ENCODE measurements around the gene GPBAR1.

GPBAR1 gene

DNA sequence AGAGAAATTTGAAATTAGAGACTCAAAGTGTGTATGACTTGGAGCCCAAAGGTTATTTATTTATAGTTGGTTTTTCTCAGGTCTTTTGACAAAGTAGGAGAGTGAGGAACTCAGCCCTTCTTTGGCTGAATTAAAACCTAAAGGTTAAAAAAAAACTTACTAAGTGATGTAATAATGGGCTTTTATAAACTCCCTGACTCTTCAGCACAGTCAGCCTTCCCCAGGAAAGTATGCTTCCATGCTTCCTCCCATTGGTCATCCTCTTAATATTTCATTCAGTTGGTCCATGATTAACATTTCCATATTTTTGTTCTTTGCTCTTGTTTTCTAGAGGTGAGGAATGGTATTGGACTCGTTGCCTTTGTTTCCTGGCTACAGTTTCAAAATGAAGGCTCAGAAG lies 36.6 kb upstream of the GPBAR1 start:
- Histone ChIP-seq H3K36me3 (ENCODE audit: control insufficient read depth in 2 of 2, insufficient read depth in 2 of 2, low read length in 2 of 2) (peaks cover 11 to 17% of the 10 kb centered on the region in 2 donors), H3K27ac (ENCODE audit: low read length) (no peak overlapping the region), H3K4me3 (ENCODE audit: low read length in 2 of 2) (no peak overlapping the region), H3K9me3 (ENCODE audit: control insufficient read depth in 2 of 2, low read length in 2 of 2) (no peaks in the 10 kb centered on the region), H3K9ac (ENCODE audit: low read length in 2 of 2) (no peak overlapping the region), H3K4me1 (ENCODE audit: control insufficient read depth, insufficient read depth, low read length) (peaks cover 16% of the 10 kb centered on the region), H3K27me3 (ENCODE audit: control insufficient read depth in 1 of 2, insufficient read depth in 2 of 2, low read length in 2 of 2) (no peaks in the 10 kb centered on the region)

DNA sequence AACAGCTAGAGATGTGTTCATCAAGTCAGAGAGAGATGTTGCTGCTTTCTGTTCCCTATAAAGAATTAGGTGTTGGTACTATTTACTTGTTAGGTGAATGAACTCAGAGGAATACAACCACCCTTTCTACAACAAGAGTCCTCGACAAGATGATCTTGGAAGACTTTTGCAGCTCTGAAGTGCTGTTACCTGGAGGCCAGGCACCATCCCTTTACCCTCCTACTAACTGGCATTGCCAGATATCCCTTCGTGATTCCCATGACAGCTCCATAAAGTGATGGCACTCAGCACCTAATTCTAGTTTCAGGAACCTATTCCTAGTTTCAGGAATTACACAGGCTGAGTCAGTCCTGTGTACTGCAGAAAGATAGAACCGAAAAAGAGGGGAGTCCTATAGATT lies 33.9 kb upstream of the GPBAR1 start:
- Histone ChIP-seq H3K27ac (ENCODE audit: low read length) (no peak overlapping the region), H3K4me1 (ENCODE audit: control insufficient read depth, insufficient read depth, low read length) (peaks cover 5% of the 10 kb centered on the region), H3K36me3 (ENCODE audit: control insufficient read depth in 2 of 2, insufficient read depth in 2 of 2, low read length in 2 of 2) (peaks cover 24 to 31% of the 10 kb centered on the region in 2 donors)

DNA sequence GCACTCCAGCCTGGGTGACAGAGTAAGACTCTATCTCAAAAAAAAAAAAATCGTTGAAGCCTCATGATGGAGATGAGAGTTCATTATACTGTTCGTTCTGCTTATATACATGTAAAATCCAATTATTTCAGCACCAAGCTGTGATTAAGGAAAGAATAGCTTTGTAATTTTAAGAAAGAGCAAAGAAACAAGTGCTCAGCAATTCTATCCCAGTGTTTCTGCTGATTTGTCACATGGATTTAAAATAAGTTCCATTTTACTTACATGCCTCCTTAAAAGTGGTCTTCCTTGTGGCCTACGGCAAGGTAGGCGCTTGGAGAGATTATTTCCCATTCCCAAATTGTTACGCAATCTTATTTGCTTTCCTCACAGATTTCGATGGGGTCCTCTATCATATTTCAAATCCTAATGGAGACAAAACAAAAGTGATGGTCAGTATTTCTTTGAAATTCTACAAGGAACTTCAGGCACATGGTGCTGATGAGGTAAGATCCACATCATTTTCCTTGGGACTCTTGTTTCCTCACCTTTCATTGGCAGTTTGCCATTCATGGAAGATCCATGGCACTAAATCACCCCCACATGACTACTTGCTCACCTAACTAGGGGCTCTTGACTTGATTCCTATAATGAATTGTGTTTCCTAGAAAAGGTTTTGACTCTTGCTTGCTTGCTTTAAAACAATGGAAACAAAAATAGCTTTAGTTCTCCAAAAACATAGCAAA lies 32.3 kb upstream of the GPBAR1 start:
- Histone ChIP-seq H3K36me3 (ENCODE audit: control insufficient read depth in 2 of 2, insufficient read depth in 2 of 2, low read length in 2 of 2) (peaks cover 28 to 31% of the 10 kb centered on the region in 2 donors), H3K4me3 (ENCODE audit: low read length in 2 of 2) (no peak overlapping the region), H3K4me1 (ENCODE audit: control insufficient read depth, insufficient read depth, low read length) (peaks cover 5% of the 10 kb centered on the region), H3K27ac (ENCODE audit: low read length) (peak overlapping the region; percentile 13), H3K27me3 (ENCODE audit: control insufficient read depth in 1 of 2, insufficient read depth in 2 of 2, low read length in 2 of 2) (no peaks in the 10 kb centered on the region), H3K9ac (ENCODE audit: low read length in 2 of 2) (no peak overlapping the region), H3K9me3 (ENCODE audit: control insufficient read depth in 2 of 2, low read length in 2 of 2) (no peaks in the 10 kb centered on the region)

More for the DNA sequence above, 33.9 kb upstream of the GPBAR1 start:
- H3K9ac ChIP-seq (ENCODE audit: low read length in 2 of 2) = no peak overlapping the region
- H3K9me3 ChIP-seq (ENCODE audit: control insufficient read depth in 2 of 2, low read length in 2 of 2) = no peaks in the 10 kb centered on the region
- H3K4me3 ChIP-seq (ENCODE audit: low read length in 2 of 2) = no peak overlapping the region
- no peaks in the 10 kb centered on the region for H3K27me3 ChIP-seq (ENCODE audit: control insufficient read depth in 1 of 2, insufficient read depth in 2 of 2, low read length in 2 of 2)

DNA sequence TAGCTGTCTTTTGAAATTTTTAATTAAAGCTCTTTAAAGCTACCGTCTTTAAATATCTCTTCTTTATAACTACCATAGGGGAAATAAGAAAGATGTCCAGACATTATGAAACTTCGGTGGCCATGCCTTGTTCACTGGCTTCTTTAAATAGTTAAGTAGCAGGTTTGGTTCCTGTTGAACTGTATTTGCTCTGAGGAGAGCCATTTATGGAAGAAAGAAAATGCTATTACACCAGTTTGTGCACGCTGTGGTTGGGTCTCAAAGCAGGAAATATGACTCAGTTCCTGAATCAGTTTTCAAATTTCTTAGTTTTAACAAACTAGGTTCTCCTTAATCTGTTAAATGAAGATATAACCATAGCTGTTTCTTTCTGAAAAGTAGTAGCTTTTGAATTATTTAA lies 31.6 kb upstream of the GPBAR1 start:
- H3K4me3 ChIP-seq (ENCODE audit: low read length in 2 of 2) = no peak overlapping the region
- H3K27me3 ChIP-seq (ENCODE audit: control insufficient read depth in 1 of 2, insufficient read depth in 2 of 2, low read length in 2 of 2) = no peaks in the 10 kb centered on the region
- H3K9ac ChIP-seq (ENCODE audit: low read length in 2 of 2) = no peak overlapping the region
- H3K9me3 ChIP-seq (ENCODE audit: control insufficient read depth in 2 of 2, low read length in 2 of 2) = no peaks in the 10 kb centered on the region
- H3K27ac ChIP-seq (ENCODE audit: low read length) = peak overlapping the region; percentile 13
- H3K36me3 ChIP-seq (ENCODE audit: control insufficient read depth in 2 of 2, insufficient read depth in 2 of 2, low read length in 2 of 2) = peaks cover 28 to 31% of the 10 kb centered on the region in 2 donors
- peaks cover 5% of the 10 kb centered on the region for H3K4me1 ChIP-seq (ENCODE audit: control insufficient read depth, insufficient read depth, low read length)

GRCh38 chr2:218229851-218230250 lies 31.0 kb upstream of the GPBAR1 start:
- H3K27ac ChIP-seq (ENCODE audit: low read length) = no peak overlapping the region
- H3K27me3 ChIP-seq (ENCODE audit: control insufficient read depth in 1 of 2, insufficient read depth in 2 of 2, low read length in 2 of 2) = no peaks in the 10 kb centered on the region
- peaks cover 33 to 35% of the 10 kb centered on the region in 2 donors for H3K36me3 ChIP-seq (ENCODE audit: control insufficient read depth in 2 of 2, insufficient read depth in 2 of 2, low read length in 2 of 2)
- peaks cover 5% of the 10 kb centered on the region for H3K4me1 ChIP-seq (ENCODE audit: control insufficient read depth, insufficient read depth, low read length)
- no peak overlapping the region for H3K4me3 ChIP-seq (ENCODE audit: low read length in 2 of 2)
- no peak overlapping the region for H3K9ac ChIP-seq (ENCODE audit: low read length in 2 of 2)
- no peaks in the 10 kb centered on the region for H3K9me3 ChIP-seq (ENCODE audit: control insufficient read depth in 2 of 2, low read length in 2 of 2)

- Histone ChIP-seq H3K9me3 (ENCODE audit: control insufficient read depth in 2 of 2, low read length in 2 of 2) (no peaks in the 10 kb centered on the region), H3K4me3 (ENCODE audit: low read length in 2 of 2) (no peak overlapping the region), H3K4me1 (ENCODE audit: control insufficient read depth, insufficient read depth, low read length) (peaks cover 5% of the 10 kb centered on the region), H3K9ac (ENCODE audit: low read length in 2 of 2) (no peak overlapping the region), H3K27ac (ENCODE audit: low read length) (no peak overlapping the region), H3K36me3 (ENCODE audit: control insufficient read depth in 2 of 2, insufficient read depth in 2 of 2, low read length in 2 of 2) (peaks cover 43% of the 10 kb centered on the region in 2 donors), H3K27me3 (ENCODE audit: control insufficient read depth in 1 of 2, insufficient read depth in 2 of 2, low read length in 2 of 2) (no peaks in the 10 kb centered on the region)
These were observed 29.9 kb upstream of the GPBAR1 start for GRCh38 chr2:218230882-218231281.

DNA sequence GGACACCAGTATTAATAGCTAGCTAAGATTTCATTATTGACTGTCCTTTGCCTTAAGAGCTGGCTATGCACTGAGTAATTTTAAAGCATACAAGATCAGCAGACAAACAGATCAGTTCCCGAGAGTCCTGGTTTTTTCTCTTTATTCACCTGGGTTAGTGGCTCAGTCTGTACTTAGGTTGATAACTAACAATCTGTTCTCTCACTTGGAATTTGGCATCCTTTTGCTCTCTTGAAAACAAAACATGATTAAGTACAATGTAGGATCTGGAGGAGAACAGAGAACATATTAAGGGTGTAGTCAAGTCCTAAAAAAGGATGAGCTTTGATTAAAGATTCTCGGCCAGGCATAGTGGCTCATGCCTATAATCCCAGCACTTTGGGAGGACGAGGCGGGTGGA lies 27.3 kb upstream of the GPBAR1 start:
- H3K36me3 ChIP-seq (ENCODE audit: control insufficient read depth in 2 of 2, insufficient read depth in 2 of 2, low read length in 2 of 2) = peaks cover 41 to 46% of the 10 kb centered on the region in 2 donors
- H3K27ac ChIP-seq (ENCODE audit: low read length) = no peak overlapping the region
- H3K9me3 ChIP-seq (ENCODE audit: control insufficient read depth in 2 of 2, low read length in 2 of 2) = no peaks in the 10 kb centered on the region
- H3K4me3 ChIP-seq (ENCODE audit: low read length in 2 of 2) = no peak overlapping the region
- H3K27me3 ChIP-seq (ENCODE audit: control insufficient read depth in 1 of 2, insufficient read depth in 2 of 2, low read length in 2 of 2) = no peaks in the 10 kb centered on the region
- H3K4me1 ChIP-seq (ENCODE audit: control insufficient read depth, insufficient read depth, low read length) = peaks cover 5% of the 10 kb centered on the region
- no peak overlapping the region for H3K9ac ChIP-seq (ENCODE audit: low read length in 2 of 2)

DNA sequence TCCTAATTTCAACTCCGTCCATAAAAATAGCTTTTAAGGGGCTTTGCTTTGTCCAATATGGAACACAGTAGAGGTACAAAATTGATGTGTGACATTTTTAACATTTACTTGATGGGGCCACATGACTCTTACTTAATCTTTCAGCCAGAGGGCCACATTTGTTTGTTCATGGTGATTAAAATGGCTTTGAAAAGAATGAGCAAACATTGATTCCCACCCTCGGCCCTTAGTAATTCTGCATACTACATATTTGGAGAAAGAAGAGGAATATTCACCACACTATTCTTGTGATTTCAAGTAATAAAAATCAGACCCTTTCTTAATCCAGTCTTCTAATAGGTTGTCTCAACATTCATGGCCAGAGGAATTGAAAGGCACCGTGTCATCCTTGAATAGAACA lies 26.3 kb upstream of the GPBAR1 start:
- Histone ChIP-seq H3K27ac (ENCODE audit: low read length) (no peak overlapping the region), H3K27me3 (ENCODE audit: control insufficient read depth in 1 of 2, insufficient read depth in 2 of 2, low read length in 2 of 2) (no peaks in the 10 kb centered on the region), H3K36me3 (ENCODE audit: control insufficient read depth in 2 of 2, insufficient read depth in 2 of 2, low read length in 2 of 2) (peaks cover 46 to 51% of the 10 kb centered on the region in 2 donors), H3K9ac (ENCODE audit: low read length in 2 of 2) (no peak overlapping the region), H3K4me3 (ENCODE audit: low read length in 2 of 2) (no peak overlapping the region), H3K4me1 (ENCODE audit: control insufficient read depth, insufficient read depth, low read length) (peaks cover 5% of the 10 kb centered on the region), H3K9me3 (ENCODE audit: control insufficient read depth in 2 of 2, low read length in 2 of 2) (no peaks in the 10 kb centered on the region)

- Histone ChIP-seq H3K9ac (ENCODE audit: low read length in 2 of 2) (no peak overlapping the region), H3K4me1 (ENCODE audit: control insufficient read depth, insufficient read depth, low read length) (peaks cover 5% of the 10 kb centered on the region), H3K4me3 (ENCODE audit: low read length in 2 of 2) (no peak overlapping the region), H3K9me3 (ENCODE audit: control insufficient read depth in 2 of 2, low read length in 2 of 2) (no peaks in the 10 kb centered on the region), H3K27me3 (ENCODE audit: control insufficient read depth in 1 of 2, insufficient read depth in 2 of 2, low read length in 2 of 2) (no peaks in the 10 kb centered on the region), H3K27ac (ENCODE audit: low read length) (no peak overlapping the region), H3K36me3 (ENCODE audit: control insufficient read depth in 2 of 2, insufficient read depth in 2 of 2, low read length in 2 of 2) (peaks cover 51 to 54% of the 10 kb centered on the region in 2 donors)
These were observed 25.8 kb upstream of the GPBAR1 start for GRCh38 chr2:218235017-218235416.

GRCh38 chr2:218236829-218237228 lies 24.0 kb upstream of the GPBAR1 start:
- Histone ChIP-seq H3K4me1 (ENCODE audit: control insufficient read depth, insufficient read depth, low read length) (no peaks in the 10 kb centered on the region), H3K9me3 (ENCODE audit: control insufficient read depth in 2 of 2, low read length in 2 of 2) (no peaks in the 10 kb centered on the region), H3K27me3 (ENCODE audit: control insufficient read depth in 1 of 2, insufficient read depth in 2 of 2, low read length in 2 of 2) (no peaks in the 10 kb centered on the region), H3K27ac (ENCODE audit: low read length) (no peak overlapping the region), H3K4me3 (ENCODE audit: low read length in 2 of 2) (no peak overlapping the region), H3K36me3 (ENCODE audit: control insufficient read depth in 2 of 2, insufficient read depth in 2 of 2, low read length in 2 of 2) (peaks cover 41 to 48% of the 10 kb centered on the region in 2 donors), H3K9ac (ENCODE audit: low read length in 2 of 2) (no peak overlapping the region)

DNA sequence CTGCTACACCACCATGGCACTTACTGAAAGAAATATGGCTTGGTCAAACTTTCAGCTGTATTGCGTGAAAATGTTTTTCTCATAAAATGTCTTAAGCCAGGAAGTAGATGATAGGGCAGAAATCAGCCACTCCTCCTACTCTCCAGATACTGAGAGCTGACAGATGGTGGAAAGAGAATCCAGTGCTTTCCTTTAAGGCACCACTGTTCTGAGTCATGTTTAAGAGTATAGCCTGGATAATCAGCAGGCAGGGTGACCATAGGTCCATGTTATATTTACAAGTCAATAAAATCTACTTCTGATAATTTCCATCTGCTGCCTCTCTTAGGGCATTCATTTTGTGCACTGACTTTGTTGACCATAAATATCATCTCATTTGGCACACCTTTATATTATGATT lies 21.9 kb upstream of the GPBAR1 start:
- Histone ChIP-seq H3K4me3 (ENCODE audit: low read length in 2 of 2) (no peak overlapping the region), H3K4me1 (ENCODE audit: control insufficient read depth, insufficient read depth, low read length) (no peaks in the 10 kb centered on the region), H3K9me3 (ENCODE audit: control insufficient read depth in 2 of 2, low read length in 2 of 2) (no peaks in the 10 kb centered on the region), H3K27ac (ENCODE audit: low read length) (no peak overlapping the region), H3K36me3 (ENCODE audit: control insufficient read depth in 2 of 2, insufficient read depth in 2 of 2, low read length in 2 of 2) (peaks cover 50 to 54% of the 10 kb centered on the region in 2 donors), H3K27me3 (ENCODE audit: control insufficient read depth in 1 of 2, insufficient read depth in 2 of 2, low read length in 2 of 2) (no peaks in the 10 kb centered on the region), H3K9ac (ENCODE audit: low read length in 2 of 2) (no peak overlapping the region)

Data from stomach smooth muscle (tissue), 2 donors.